ENCODE results near the gene CCN5. TPM values are rescaled to one million over a fixed set of nuclear protein-coding genes. Genes with fewer than 3 reads are reported as not detected.

Gene CCN5
- total RNA-seq, 1 donor from 2014 or later: 42.3 TPM

GRCh38 chr20:44724423-44725091 is 9.4 kb downstream of the CCN5 start:
- Histone ChIP-seq H3K27ac (no peak overlapping the region), H3K36me3 (peaks cover 4% of the 10 kb centered on the region), H3K9me3 (no peaks in the 10 kb centered on the region), H3K4me3 (no peak overlapping the region), H3K27me3 (ENCODE audit: low read depth) (no peaks in the 10 kb centered on the region), H3K4me1 (peaks cover 21% of the 10 kb centered on the region)
- ATAC-seq: no peak
- intact Hi-C loops (cut with DNase I): no loop called here
- TF ChIP-seq CTCF (IDR thresholded peaks at IDR 0.05): no peak
- peak; percentile 22 for DNase-seq

DNA sequence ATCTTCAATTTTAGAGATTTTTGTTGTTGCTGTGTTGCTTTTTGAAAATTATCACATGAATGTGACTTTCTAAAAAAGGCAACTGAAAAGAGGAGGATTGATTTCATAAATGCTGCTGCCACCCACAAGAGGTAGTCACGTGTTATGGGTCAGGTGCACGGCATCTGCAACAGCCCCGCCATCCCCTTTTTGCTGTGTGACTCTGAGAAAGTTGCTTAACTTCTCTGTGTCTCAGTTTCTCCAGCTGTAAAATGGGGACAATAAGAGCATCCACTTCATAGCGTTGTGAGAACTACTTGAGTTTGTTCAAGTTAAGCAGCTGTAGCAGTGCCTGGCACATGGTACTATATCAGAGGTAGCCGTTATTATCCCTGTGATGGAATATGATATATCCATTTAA is 10.7 kb downstream of the CCN5 start:
- Histone ChIP-seq H3K9me3 (no peaks in the 10 kb centered on the region), H3K4me1 (peaks cover 15% of the 10 kb centered on the region), H3K27ac (no peak overlapping the region), H3K36me3 (peaks cover 4% of the 10 kb centered on the region), H3K4me3 (no peak overlapping the region), H3K27me3 (ENCODE audit: low read depth) (no peaks in the 10 kb centered on the region)
- no peak for ATAC-seq
- TF ChIP-seq CTCF (IDR thresholded peaks at IDR 0.05): no peak
- intact Hi-C loops (cut with DNase I): no loop called here
- DNase-seq: no peak

DNA sequence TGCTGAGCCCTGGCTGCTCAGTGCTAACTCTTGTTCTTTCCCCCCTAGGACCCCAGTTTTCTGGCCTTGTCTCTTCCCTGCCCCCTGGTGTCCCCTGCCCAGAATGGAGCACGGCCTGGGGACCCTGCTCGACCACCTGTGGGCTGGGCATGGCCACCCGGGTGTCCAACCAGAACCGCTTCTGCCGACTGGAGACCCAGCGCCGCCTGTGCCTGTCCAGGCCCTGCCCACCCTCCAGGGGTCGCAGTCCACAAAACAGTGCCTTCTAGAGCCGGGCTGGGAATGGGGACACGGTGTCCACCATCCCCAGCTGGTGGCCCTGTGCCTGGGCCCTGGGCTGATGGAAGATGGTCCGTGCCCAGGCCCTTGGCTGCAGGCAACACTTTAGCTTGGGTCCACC is 11.9 kb downstream of the CCN5 start:
- H3K4me3 ChIP-seq: no peak overlapping the region
- peaks cover 4% of the 10 kb centered on the region for H3K36me3 ChIP-seq
- no peak overlapping the region for H3K27ac ChIP-seq
- no peak for ATAC-seq
- TF ChIP-seq CTCF (IDR thresholded peaks at IDR 0.05): no peak
- H3K9me3 ChIP-seq: no peaks in the 10 kb centered on the region
- H3K4me1 ChIP-seq: peaks cover 7% of the 10 kb centered on the region
- no peaks in the 10 kb centered on the region for H3K27me3 ChIP-seq (ENCODE audit: low read depth)
- intact Hi-C loops (cut with DNase I): no loop called here
- DNase-seq: no peak

GRCh38 chr20:44727651-44728050 is 12.5 kb downstream of the CCN5 start:
- intact Hi-C loops (cut with DNase I): no loop called here
- H3K4me1 ChIP-seq: peaks cover 7% of the 10 kb centered on the region
- no peaks in the 10 kb centered on the region for H3K27me3 ChIP-seq (ENCODE audit: low read depth)
- no peak for TF ChIP-seq CTCF (IDR thresholded peaks at IDR 0.05)
- DNase-seq: no peak
- H3K4me3 ChIP-seq: no peak overlapping the region
- no peak overlapping the region for H3K27ac ChIP-seq
- no peaks in the 10 kb centered on the region for H3K9me3 ChIP-seq
- ATAC-seq: no peak
- peaks cover 4% of the 10 kb centered on the region for H3K36me3 ChIP-seq

DNA sequence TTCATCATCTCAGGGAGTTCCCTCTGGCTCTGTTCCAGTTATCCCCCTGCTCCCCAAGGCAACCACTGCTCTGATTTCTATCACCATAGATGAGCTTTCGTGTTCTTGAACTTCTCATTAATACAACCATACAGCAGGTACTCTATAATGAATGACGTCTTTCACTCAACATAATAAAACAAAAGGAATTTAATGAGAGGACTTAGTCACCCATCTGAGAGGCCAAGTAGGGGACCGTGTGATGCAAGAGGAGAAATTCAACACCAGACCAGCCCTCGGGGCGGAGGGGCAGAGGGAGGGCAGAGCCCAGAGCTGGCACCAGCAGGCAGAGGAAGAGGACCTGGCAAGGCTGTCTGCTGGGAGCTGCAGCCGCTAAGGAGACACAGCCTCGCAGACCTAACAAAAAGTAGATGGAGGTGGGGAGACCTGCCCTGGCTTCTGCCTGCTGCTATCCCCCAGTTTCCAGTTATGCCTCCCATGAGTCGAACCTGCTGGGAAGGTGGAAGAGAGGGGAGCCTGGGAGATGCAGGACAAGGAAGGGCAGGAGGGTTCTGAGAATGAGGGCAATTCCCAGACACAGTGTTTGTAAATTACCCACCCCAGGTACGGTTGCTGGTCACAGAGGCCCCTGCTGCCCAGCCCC is 13.8 kb downstream of the CCN5 start:
- Histone ChIP-seq H3K4me1 (peaks cover 7% of the 10 kb centered on the region), H3K36me3 (peaks cover 4% of the 10 kb centered on the region), H3K27me3 (ENCODE audit: low read depth) (no peaks in the 10 kb centered on the region), H3K4me3 (no peak overlapping the region), H3K27ac (no peak overlapping the region), H3K9me3 (no peaks in the 10 kb centered on the region)
- DNase-seq (peak; percentile 80), ATAC-seq (peak; percentile 91 to 96)
- intact Hi-C loops (cut with DNase I): no loop called here
- TF ChIP-seq CTCF (IDR thresholded peaks at IDR 0.05): no peak

All from lower lobe of right lung (tissue), 2 donors.